ENCODE data around the gene SLC25A40. TPM values are rescaled to one million over a fixed set of nuclear protein-coding genes. Genes with fewer than 3 reads are reported as not detected.

Gene SLC25A40
- total RNA-seq, 1 experiment from 2014 or later: 43.7 TPM

- no peak overlapping the region for H3K27ac ChIP-seq
- H3K4me1 ChIP-seq: no peaks in the 10 kb centered on the region
- H3K4me3 ChIP-seq: no peak overlapping the region
- DNase-seq: no peak
- no peaks in the 10 kb centered on the region for H3K9me3 ChIP-seq (replicated peaks)
- no peaks in the 10 kb centered on the region for H3K36me3 ChIP-seq
- H3K27me3 ChIP-seq: no peaks in the 10 kb centered on the region
Measured at GRCh38 chr7:87784424-87784823, 91.7 kb downstream of the SLC25A40 start.

Other genes starting within 250 kb of the SLC25A40 start
- 0.06 and 0.13 TPM in 2 replicates for gene RUNDC3B, start 248.0 kb downstream of the SLC25A40 start, total RNA-seq (2014; rRNA removed; shearing (Covaris generic))
- gene DBF4, start 133 bp upstream of the SLC25A40 start, total RNA-seq (2014; rRNA removed; shearing (Covaris generic)): 123 and 141 TPM in 2 replicates
- gene ADAM22, start 57.9 kb upstream of the SLC25A40 start, total RNA-seq (2014; rRNA removed; shearing (Covaris generic)): 14.0 and 18.3 TPM in 2 replicates